Right ventricle myocardium inferior (tissue), 1 donor: ENCODE measurements around the gene PNPLA4. TPM values are rescaled to one million over a fixed set of nuclear protein-coding genes. Genes with fewer than 3 reads are reported as not detected.
A peak's percentile ranks its signal among the peaks of the same experiment; 100 is the strongest.

Experiments
- ATAC-seq: fragments of 200-7000 bp; cut with Tn5 transposase; one replicate; pipeline ENCODE4 v1.9.1; 2020; ENCODE audit warnings: mild to moderate bottlenecking, moderate library complexity
- DNase-seq: peaks from one replicate; pipeline ENCODE4 v3.0.0; 2021; ENCODE audit errors: missing footprints
- intact Hi-C: fragments of 100-400 bp; cut with DNase I; formaldehyde crosslinking; loops from one replicate; pipeline ENCODE4 v1.11.0; 2022
- long read RNA-seq: library from polyadenylated mRNA; unstranded; transcript quantifications from one replicate; pipeline ENCODE4 v2.0.0, GENCODE V29; 2021
- total RNA-seq: library from RNA; stranded (reverse); fragmentation: NEBNext Ultra II Directional; extraction: Animal tissue kit (Norgen Biotek cat#: 25700); gene quantifications from one replicate; pipeline ENCODE4 v1.2.1, GENCODE V29; 2021
- donor health status: DM: no; HTN: yes; CAD: no; lungs with severe emphysema.

Gene PNPLA4
- total RNA-seq, result 33.3 TPM
- long read RNA-seq, transcript PNPLA4-201 (7 exons, 3,372 nt), result major isoform, 12 of 16 reads
- long read RNA-seq, partial matches to known transcripts, result 2 of 16 reads
- long read RNA-seq, other reads (novel, unspliced or antisense), result 2 of 16 reads

- intact Hi-C loops, result no loop called here
- peak; percentile 96 for ATAC-seq
- peak; percentile 91 for DNase-seq
Observed at GRCh38 chrX:7927259-7928167, at the start of gene PNPLA4. Gene PNPLA4 (minus strand): TSS chrX:7927413. CDS start chrX:7926119, 1,294 bp downstream.

- intact Hi-C loops, result no loop called here
- no peak for ATAC-seq
Observed at GRCh38 chrX:7972586-7972985, 45.4 kb upstream of the PNPLA4 start.

GRCh38 chrX:7970428-7970827, 43.2 kb upstream of the PNPLA4 start:
- no peak for DNase-seq
- ATAC-seq, result no peak
- intact Hi-C loops, result no loop called here

More at GRCh38 chrX:7972586-7972985, 45.4 kb upstream of the PNPLA4 start:
- DNase-seq, result no peak

- DNase-seq (no peak), ATAC-seq (no peak)
- intact Hi-C loops, result no loop called here
Observed at GRCh38 chrX:7965436-7965835, 38.2 kb upstream of the PNPLA4 start.

GRCh38 chrX:7960246-7960645, 33.0 kb upstream of the PNPLA4 start:
- ATAC-seq, result no peak
- DNase-seq, result no peak
- intact Hi-C loops, result no loop called here

- DNase-seq (no peak), ATAC-seq (no peak)
- intact Hi-C loops, result no loop called here
Observed at GRCh38 chrX:7953446-7953845, 26.2 kb upstream of the PNPLA4 start.

GRCh38 chrX:7950865-7951264, 23.7 kb upstream of the PNPLA4 start:
- no peak for ATAC-seq

GRCh38 chrX:7948483-7948882, 21.3 kb upstream of the PNPLA4 start:
- DNase-seq (no peak), ATAC-seq (no peak)
- intact Hi-C loops, result no loop called here

More at GRCh38 chrX:7950865-7951264, 23.7 kb upstream of the PNPLA4 start:
- intact Hi-C loops, result no loop called here
- no peak for DNase-seq

- intact Hi-C loops, result no loop called here
- ATAC-seq, result no peak
- no peak for DNase-seq
Observed at GRCh38 chrX:7946960-7947359, 19.7 kb upstream of the PNPLA4 start.

- DNase-seq, result no peak
- no peak for ATAC-seq
- intact Hi-C loops, result no loop called here
Observed at GRCh38 chrX:7943600-7944245, 16.5 kb upstream of the PNPLA4 start.

- intact Hi-C loops, result no loop called here
- DNase-seq, result no peak
- ATAC-seq, result no peak
Observed at GRCh38 chrX:7941390-7942042, 14.3 kb upstream of the PNPLA4 start.

- no peak for DNase-seq
- intact Hi-C loops, result no loop called here
- ATAC-seq, result no peak
Observed at GRCh38 chrX:7934026-7934425, 6.8 kb upstream of the PNPLA4 start.

- peak; percentile 37 for DNase-seq
- intact Hi-C loops, result no loop called here
- ATAC-seq, result peak; percentile 8
Observed at GRCh38 chrX:7926914-7927258, 327 bp downstream of the PNPLA4 start.

GRCh38 chrX:7926501-7926900, 712 bp downstream of the PNPLA4 start:
- DNase-seq (no peak), ATAC-seq (no peak)

GRCh38 chrX:7925867-7926472, 1.2 kb downstream of the PNPLA4 start:
- no peak for DNase-seq
- intact Hi-C loops, result no loop called here

More at GRCh38 chrX:7926501-7926900, 712 bp downstream of the PNPLA4 start:
- intact Hi-C loops, result no loop called here

GRCh38 chrX:7921750-7922149, 5.5 kb downstream of the PNPLA4 start:
- DNase-seq, result no peak
- intact Hi-C loops, result no loop called here
- no peak for ATAC-seq

More at GRCh38 chrX:7925867-7926472, 1.2 kb downstream of the PNPLA4 start:
- no peak for ATAC-seq

GRCh38 chrX:7908821-7909220, 18.4 kb downstream of the PNPLA4 start:
- intact Hi-C loops, result no loop called here
- ATAC-seq (no peak), DNase-seq (no peak)

GRCh38 chrX:7904562-7904961, 22.7 kb downstream of the PNPLA4 start:
- ATAC-seq, result no peak
- DNase-seq, result no peak
- intact Hi-C loops, result no loop called here

- no peak for DNase-seq
- intact Hi-C loops, result no loop called here
- no peak for ATAC-seq
Observed at GRCh38 chrX:7891928-7892327, 35.3 kb downstream of the PNPLA4 start.
